ENCODE measurements around the gene NDUFAB1.
"Not testable (repeated sequence)": the region's sequence is repeated elsewhere in the genome, so short reads cannot be mapped to it uniquely, and the experiment has no call there.

NDUFAB1 gene

DNA sequence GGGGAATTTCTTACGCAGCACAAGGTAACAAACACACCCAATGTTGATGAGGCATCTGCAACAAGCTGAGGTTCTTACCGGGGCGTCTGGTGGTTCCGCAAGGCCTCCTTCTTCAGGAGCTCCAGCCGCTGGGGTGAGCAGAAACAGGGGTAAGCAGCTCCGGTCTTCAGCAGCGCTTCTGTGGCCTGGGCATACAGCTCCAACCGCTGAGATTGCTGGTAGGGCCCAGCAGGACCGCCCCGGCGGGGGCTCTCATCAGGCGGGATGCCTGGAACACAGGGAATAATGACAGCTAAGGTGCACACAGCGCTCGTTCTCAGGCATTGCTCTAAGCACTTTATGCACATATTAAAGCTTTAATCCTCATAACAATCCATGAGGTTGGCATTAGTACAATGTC lies 51.7 kb downstream of the NDUFAB1 start:
- DNase-seq: no peak

DNA sequence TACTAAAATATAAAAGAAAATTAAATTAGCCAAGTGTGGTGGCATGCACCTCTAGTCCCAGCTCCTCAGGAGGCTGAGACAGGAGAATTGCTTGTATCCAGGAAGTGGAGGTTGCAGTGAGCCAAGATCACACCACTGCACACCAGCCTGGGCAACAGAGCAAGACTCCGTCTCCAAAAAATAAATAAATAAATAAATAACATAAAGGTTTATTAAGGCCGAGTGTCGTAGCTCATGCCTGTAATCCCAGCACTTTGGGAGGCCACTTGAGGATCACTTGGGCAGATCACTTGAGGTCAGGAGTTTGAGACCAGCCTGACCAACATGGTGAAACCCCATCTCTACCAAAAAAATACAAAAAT lies 55.3 kb downstream of the NDUFAB1 start:
- not testable (repeated sequence) for DNase-seq

DNA sequence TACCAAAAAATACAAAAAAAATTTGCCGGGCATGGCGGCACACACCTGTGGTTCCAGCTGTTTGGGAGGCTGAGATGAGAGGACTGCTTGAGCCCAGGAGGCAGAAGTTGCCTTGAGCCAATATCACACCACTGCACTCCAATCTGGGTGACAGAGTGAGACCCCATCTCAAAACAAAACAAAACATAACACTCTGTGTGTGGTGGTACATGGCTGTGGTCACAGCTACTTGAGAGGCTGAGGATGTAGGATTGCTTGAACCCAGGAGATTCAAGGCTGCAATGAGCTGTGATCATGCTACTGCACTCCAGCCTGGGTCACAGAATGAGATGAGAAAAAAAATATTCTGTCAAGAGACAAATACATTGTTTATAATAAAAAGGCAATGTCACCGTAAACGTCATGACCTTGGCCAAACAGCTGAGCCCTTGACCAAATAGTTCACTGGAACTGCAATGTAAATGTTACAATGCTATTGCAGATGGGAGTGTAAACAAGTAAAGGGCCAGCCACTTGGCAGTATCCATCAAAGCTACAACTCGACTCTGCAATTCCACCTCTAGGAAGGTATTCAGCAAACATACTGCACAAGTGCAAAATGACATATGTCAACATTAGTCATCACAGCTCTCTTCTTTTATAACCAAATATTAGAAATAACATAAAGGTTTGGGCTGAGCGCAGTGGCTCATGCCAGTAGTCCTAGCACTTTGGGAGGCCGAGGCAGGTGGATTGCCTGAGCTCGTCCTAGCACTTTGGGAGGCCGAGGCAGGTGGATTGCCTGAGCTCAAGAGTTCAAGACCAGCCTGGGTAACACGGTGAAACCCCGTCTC lies 55.9 kb downstream of the NDUFAB1 start:
- peak; percentile 1 to 10 for DNase-seq

DNA sequence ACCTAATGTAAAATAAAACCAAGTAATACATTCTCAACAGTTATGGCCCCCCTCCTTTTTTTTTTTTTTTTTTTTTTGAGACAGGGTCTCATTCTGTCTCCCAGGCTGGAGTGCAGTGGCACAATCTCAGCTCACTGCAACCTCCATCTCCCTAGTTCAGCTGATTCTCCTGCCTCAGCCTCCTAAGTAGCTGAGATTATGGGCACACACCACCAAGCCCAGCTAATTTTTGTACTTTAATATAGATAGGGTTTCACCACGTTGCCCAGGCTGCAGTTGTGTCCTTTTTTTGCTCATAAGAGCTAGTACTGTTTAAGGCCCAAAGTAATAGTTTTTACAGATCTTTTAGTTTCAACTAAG lies 57.2 kb downstream of the NDUFAB1 start:
- no peak for DNase-seq

DNA sequence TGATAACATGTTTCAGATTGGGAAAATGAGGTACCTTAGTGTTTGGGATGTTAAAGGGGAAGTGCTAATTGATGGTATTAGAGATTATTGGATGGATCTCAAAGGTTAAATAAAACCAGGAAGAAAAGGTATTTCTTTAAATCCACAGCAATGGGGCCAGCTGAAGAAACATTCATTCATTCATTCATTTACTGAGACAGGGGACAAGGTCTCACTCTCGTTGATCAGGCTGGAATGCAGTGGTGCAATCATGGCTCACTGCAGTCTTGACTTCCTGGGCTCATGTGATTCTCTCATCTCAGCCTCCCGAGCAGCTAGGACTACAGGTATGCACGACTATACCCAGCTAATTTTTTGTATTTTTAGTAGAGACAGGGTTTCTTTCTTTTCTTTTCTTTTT lies 58.7 kb downstream of the NDUFAB1 start:
- no peak for DNase-seq

DNA sequence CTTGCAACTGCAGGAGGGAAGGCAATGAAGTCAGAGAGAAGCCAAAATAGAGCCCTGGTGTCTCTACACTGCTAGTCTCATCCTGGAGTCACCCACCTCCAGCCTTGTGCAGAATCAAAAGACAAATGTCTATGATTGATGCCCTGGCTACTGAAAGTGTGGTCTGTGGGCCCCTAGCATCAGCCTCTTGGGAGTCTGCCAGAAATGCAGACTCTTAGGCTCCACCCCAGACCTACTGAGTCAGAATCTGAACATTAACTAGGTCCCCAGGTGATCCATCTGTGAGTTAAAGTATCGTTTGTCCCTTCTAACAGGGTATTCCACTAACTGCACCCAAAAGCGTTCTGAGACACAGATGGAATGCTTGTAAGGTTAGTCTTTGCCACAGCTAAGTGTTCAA lies 60.2 kb downstream of the NDUFAB1 start:
- DNase-seq: no peak

DNA sequence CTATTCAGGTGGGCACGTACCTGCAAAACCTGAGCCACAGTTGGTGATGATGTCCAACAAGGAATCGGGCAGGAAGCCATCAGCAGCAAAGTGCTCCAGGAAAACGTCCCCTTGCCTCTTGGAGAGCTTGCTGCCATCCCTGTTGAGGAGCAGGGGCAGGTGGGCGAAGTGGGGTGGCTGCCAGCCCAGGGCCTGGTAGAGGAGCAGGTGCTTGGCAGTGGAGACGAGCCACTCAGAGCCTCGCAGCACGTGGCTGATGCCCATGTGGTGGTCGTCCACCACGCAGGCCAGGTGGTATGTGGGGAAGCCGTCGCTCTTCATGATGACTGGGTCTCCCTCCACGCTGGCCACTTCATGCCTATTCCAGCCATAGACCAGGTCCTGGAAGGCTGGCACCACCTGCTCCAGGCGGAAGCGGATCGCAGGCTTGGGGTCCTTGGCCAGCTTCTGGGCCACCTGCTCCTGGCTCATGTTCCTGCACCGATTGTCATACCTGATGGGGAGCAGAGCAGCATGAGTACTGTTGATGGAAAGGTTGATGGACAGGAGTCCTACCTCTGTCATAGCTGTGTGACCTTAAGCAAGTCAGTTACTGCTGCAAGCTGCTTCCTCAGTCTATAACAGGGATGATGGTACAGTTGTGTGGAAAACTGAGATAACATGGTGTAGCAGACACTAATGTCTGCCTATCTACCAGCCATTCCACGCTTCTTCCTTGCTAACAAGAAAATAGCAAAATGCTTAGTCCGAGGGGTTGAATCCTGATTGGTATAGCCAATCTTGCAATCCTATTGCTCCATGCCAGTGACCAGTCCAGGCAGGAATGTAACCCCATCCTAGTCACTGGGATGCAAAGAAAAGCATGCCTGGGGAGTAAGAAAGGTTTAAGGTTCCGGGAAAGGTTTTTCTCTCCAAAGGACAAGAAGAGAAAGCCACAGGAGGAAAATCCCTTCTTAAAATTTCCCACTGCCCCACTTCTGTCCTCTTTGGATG lies 61.0 kb downstream of the NDUFAB1 start:
- DNase-seq: no peak

DNA sequence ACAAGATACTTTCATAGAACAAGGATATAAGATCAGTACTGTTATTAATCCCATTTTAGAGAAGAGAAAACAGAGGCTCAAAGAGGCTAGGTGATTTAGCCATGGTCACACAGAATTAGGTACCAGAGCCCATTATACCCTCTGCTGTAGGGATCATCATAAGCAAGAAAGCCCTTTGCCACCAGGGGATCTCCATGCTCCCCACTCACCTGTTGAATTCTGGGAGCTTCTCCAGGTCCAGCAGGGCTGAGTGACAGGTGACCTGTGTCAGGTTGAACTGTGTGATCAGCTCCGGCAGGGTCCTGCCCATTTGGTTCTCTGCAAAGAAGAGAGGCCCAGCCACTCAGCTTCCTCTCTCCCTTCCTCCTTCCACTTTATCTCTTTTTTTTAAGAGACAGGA lies 63.7 kb downstream of the NDUFAB1 start:
- no peak for DNase-seq
